Stimulated activated CD4-positive, alpha-beta T cell treated with anti-CD3 and anti-CD28 coated beads, Interleukin-4, amount 100 ng/mL, for 1 hour (primary cell): ENCODE data around the gene ZNF75A.

Experiments
- DNase-seq: peaks from one replicate; pipeline ENCODE4 v3.0.0-alpha.2; 2020

Gene ZNF75A

GRCh38 chr16:3289998-3290673, 15.2 kb upstream of the ZNF75A start:
- DNase-seq: no peak

DNA sequence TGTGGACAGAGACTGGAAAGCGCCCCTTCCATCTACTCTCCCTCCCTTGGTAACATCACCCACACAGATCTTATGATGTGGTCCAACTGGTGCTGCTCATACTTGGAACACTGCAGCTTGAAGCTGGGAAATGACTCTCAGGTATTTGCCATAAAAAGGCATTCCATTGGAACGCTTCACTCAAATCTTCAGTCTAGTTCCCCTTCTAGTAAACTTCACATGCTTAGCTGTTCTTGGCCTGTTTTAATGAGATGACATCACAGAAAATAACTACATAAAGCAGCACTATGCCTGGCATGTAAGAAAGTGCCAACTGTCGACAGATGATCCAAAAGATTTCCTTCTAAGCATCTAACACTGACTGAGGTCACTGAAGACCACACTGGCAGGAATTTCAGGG, 12.7 kb upstream of the ZNF75A start:
- DNase-seq: no peak

DNA sequence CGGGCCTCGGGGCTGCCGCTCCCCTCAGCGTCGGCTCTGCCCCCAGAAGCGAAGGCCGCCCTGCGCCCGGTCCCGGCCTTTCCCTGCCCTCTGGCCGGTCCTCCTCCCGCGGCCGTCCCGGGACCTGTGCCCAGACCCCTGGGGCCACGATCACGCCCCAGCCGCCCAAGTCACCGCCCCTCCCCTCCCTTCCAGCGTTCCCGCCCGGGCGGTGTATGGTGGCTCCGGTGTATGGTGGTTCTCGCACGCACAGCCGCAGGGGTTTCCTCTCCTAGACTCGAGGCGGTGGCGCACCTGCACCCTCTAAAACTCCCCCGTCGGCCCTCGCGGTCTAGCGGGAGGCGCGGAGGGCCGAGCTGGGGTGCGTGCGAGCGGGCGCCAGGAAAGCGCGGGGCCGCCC, 10.1 kb upstream of the ZNF75A start:
- no peak for DNase-seq

GRCh38 chr16:3295783-3296182, 9.5 kb upstream of the ZNF75A start:
- DNase-seq: no peak

DNA sequence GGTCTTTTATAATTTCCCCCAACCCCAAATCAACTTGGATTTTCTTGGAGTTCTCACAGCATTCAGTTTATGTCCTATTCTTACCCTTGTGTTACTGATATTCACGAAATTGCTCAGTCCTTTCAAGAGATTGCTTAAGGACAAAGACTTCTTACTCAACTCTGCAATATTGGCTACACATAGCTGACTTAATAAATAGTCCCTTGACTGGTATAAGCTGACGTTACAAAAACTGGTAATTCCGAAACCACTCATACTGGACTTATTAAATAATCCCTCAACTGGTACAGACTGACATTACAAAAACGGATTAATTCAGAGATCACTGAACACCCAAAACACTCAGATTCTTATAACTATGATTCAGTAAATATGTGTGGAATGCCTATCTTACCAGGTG, 927 bp upstream of the ZNF75A start:
- DNase-seq: no peak

DNA sequence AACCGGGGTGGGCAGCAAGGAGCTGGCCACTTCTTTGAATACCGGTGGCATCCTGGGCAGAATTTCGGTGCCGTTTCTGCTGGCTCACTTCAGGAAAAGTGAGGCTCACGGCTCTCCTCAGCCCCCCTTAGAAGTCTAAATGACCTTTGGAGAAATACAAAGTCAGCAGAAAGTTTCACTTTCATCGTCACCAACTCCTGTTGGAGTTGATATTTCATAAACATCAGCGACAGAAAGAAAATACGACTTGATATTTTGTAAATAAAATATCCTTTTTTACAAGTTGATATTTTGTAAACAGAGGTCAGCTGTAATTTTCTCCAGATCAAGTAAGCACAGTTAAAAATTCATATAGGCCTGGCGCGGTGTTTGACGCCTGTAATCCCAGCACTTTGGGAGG, 781 bp downstream of the ZNF75A start:
- DNase-seq: no peak

DNA sequence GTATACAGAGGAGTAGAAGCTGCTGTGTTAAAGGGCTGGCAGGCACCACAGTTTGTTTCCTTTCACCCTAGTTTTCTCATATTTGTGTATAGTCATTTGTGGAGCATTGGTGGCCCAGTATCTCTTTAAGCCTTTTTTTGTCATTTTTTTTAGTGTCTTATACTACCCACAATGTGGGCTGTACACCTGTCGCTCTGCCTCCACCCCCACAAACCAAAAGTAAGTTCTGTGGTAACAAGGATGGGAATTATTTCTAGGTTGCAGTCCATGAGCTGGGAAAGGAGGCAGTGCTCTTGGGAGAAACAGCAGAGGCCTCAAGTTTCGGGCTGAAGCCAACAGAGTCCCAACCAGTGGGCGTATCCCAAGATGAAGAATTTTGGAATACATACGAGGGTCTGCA, 6.2 kb downstream of the ZNF75A start:
- no peak for DNase-seq

- no peak for DNase-seq
These were observed 12.2 kb downstream of the ZNF75A start for GRCh38 chr16:3317315-3317999.

- DNase-seq: no peak
These were observed 16.5 kb downstream of the ZNF75A start for GRCh38 chr16:3321816-3322215.

DNA sequence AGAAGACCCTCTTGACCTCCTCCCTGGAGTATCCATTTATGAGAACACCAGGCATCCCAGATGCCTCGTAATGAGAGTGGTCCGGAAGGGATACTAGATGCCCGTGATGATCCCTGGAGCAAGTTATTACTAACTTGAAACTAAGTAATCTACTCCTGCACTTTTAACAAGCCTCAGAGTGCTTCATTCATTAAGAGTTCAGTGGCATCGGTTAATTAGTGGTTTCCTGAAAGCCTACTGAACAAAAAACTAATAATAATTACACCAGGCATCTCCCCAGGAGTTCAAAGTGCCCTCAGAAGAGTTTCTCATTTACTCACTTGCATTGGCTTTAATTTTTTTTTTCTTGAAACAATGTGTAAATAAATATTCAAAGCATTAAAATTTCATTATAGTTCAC, 22.2 kb downstream of the ZNF75A start:
- DNase-seq: no peak

- no peak for DNase-seq
These were observed 22.8 kb downstream of the ZNF75A start for GRCh38 chr16:3328104-3328503.

DNA sequence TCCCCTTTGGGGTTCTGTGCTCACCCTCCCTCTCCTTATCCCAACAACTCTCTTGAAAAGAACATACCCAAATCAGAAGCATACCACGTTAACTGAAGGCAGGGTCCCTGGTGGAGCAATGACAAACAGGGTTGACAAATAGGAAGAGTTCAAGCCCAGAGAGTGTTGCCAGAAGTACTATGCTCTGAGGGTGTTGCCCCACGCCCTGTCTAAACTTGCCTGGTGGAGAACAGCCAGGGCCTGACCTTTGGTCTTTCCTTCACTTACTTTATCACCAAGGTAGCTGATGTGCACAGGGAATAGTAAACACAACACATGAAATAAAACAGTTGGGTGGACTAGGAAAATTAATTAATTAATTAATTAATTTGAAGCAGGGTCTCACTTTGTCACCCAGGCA, 23.3 kb downstream of the ZNF75A start:
- no peak for DNase-seq

GRCh38 chr16:3346041-3346440, 40.7 kb downstream of the ZNF75A start:
- DNase-seq: no peak

- no peak for DNase-seq
These were observed 42.3 kb downstream of the ZNF75A start for GRCh38 chr16:3347586-3347985.

- no peak for DNase-seq
These were observed 43.4 kb downstream of the ZNF75A start for GRCh38 chr16:3348547-3349167.

- no peak for DNase-seq
These were observed 43.9 kb downstream of the ZNF75A start for GRCh38 chr16:3349175-3349574.

DNA sequence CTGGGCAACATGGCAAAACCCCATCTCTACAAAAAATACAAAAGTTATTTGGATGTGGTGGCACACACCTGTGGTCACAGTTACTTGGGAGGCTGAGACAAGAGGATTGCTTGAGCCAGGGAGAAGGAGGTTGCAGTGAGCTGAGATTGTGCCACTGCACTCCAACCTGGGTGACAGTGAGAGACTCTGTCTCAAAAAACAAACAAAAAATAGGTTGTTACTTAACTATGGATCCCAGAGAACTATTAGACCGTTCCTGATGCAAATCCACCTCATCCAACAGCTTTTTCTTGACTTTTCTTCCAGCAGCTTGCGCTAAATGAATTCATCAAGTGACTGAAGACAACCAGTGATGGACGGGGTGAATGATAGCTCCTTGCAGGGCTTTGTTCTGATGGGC, 50.3 kb downstream of the ZNF75A start, which contains the start of gene OR2C1:
OR2C1 (plus strand) TSS at position 301 of the 400 bp plus-strand sequence; CDS start at position 353, 52 bp downstream.
- DNase-seq: no peak

DNA sequence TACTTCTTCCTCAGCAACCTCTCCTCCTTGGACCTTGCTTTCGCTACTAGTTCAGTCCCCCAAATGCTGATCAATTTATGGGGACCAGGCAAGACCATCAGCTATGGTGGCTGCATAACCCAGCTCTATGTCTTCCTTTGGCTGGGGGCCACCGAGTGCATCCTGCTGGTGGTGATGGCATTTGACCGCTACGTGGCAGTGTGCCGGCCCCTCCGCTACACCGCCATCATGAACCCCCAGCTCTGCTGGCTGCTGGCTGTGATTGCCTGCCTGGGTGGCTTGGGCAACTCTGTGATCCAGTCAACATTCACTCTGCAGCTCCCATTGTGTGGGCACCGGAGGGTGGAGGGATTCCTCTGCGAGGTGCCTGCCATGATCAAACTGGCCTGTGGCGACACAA, 50.8 kb downstream of the ZNF75A start:
- DNase-seq: no peak

DNA sequence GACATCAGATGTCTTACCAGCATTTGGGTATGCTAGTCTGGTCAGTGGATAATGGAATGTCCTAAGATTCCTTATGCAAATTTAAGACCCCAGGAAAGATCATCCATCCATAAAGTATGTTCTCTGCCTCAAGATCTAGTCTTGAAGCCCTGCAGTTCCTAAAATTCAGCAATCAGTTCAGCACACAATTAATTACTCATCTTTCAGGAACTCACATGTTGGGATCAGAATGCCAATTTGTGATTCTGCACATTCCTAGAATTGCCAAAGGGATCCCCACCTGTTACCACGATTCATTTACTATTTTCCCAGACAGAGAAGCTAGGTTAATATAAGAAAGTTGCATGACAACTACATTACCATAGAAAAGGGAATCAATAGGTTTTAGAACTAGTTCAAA, 53.6 kb downstream of the ZNF75A start:
- DNase-seq: no peak

GRCh38 chr16:3362931-3363330, 57.6 kb downstream of the ZNF75A start:
- no peak for DNase-seq

DNA sequence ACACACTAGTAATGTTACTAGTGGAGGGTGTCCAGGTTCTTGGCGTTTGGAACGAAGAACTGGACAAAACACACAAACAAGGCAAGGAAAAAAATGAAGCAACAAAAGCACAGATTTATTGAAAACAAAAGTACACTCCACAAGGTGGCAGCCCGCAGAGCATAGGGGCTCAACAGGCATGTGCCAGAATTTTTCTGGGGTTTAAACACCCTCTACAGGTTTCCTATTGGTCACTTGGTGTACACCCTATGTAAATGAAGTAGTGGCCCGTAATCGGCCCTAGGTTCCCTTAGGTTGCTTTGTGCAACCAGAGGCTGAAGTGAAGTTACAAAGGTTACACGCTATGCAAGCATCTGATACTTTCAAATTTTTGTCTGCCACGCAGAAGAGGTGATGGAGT, 58.5 kb downstream of the ZNF75A start:
- no peak for DNase-seq

GRCh38 chr16:3364774-3365427, 59.6 kb downstream of the ZNF75A start:
- DNase-seq: peak; percentile 83
